Retina (tissue), 1 donor: ENCODE data around the gene AIFM3.
"Not testable (repeated sequence)": the region's sequence is repeated elsewhere in the genome, so short reads cannot be mapped to it uniquely, and the experiment has no call there.

Source experiments
- DNase-seq: peaks from one replicate; pipeline ENCODE4 v3.0.0-alpha.2; 2016

Gene AIFM3

GRCh38 chr22:20942203-20942902 lies 24.7 kb upstream of the AIFM3 start:
- DNase-seq, result not testable (repeated sequence)

GRCh38 chr22:20943104-20943933 lies 23.7 kb upstream of the AIFM3 start:
- DNase-seq, result no peak

- no peak for DNase-seq
Observed at GRCh38 chr22:20944042-20944441, 23.0 kb upstream of the AIFM3 start.

DNA sequence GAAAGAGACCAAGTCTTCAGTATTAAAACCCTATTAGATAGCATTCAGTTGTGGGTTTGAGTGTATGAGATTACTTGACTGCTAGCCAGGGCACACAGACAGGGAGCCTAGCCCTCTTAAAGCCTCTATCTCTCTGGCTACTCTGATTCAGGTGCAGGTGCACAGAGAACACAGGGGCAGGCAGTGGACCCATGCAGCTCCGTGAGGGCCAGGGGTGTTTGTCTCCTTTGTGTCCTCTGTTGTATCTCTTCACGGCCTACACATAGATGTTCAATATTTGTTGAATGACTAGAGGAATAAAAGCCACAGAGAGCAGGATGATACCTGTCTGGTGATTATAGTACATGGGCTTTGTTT lies 21.5 kb upstream of the AIFM3 start:
- no peak for DNase-seq

- DNase-seq, result no peak
Observed at GRCh38 chr22:20946080-20946986, 20.7 kb upstream of the AIFM3 start.

DNA sequence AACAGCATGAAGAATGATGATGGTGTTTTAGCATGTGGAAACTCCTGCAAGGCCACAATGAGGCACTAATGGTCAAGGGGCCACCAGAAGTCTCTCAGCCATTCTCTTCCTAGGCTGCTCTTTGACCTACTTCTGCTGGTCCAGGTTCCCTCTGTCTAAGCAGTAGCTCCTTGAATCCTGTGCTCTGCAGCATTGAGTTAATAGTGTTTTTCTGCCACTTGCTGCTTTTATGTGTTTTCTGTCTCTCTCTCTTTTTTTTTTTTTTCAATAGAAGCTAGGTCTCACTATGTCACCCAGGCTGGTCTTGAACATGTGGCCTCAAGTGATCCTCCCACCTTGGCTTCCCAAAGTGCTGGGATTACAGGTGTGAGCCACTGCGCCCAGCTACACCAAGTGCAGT lies 20.1 kb upstream of the AIFM3 start:
- no peak for DNase-seq

DNA sequence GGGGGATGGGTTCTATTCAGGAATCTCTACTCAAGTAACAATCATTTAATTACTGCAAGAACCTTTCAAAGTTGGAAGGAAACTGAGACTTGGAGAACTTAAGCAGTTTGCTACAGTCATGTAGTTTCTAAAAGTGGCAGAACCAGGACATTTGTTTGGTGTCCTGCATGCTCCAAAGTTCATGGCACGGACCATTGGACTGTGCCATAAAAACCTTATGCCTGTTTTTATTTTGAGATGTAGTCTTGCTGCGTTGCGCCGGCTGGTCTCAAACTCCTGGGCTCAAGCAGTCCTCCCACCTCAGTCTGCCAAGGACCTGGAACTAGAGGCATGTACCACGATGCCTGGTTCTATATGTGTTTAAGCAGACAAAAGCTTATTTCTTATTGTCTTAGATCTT lies 18.6 kb upstream of the AIFM3 start:
- DNase-seq, result no peak

GRCh38 chr22:20948989-20949388 lies 18.1 kb upstream of the AIFM3 start:
- no peak for DNase-seq

DNA sequence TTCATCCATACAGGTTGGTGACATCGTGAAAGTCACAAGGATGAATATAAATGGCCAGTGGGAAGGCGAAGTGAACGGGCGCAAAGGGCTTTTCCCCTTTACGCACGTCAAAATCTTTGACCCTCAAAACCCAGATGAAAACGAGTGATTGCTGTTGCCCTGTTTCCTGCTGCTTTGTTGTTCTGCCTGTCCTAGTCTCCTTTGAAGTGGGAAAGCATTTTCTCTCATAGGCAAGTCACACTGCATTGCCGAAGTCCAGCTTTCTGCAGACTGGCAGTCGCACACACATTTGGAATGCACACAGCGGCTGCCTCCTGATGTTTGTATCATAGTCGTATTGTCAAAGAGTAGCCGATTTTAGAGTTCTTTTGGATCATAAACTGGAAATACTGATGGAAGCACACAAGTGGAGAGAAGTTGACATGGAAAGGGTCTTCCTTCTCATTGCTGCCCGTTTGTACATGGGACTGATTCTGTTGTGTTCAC lies 17.3 kb upstream of the AIFM3 start:
- no peak for DNase-seq

DNA sequence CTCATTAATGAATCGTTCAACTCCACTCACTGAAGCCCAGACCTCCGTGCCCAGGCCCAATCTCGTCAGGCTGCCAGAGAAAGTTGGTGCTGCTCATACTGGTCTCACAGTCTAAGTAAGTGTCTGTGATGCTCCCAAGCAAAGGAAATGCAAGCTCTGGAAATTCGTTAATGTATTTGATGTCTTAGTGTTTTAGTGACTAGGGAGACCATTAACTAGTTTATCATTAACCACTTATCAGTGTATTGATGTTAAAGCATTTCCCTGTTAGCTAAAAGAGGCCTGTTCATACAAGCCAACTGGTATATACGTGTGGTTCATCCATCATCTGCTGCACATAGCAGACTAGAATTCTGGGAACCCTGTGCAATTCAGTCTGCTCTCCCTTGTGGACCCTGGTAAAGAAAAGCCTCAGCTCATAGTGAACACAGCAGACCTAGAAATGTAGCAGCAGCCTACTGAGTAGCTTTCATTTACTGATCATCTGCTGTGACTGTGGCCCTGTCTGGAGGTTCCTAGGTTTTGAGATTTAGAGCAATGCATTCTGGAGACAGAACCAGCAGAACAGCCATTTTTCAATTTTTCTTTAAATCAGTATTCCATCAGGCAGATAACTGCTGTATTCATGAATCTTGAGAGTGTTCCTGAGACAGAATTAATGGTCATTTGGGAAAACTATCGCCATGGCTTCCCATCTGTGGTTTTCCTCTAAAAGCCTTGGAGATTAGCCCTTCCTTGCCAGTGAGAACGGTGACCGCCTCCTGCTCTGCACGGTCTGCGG lies 15.7 kb upstream of the AIFM3 start:
- no peak for DNase-seq

GRCh38 chr22:20951932-20952380 lies 15.1 kb upstream of the AIFM3 start:
- DNase-seq, result no peak

DNA sequence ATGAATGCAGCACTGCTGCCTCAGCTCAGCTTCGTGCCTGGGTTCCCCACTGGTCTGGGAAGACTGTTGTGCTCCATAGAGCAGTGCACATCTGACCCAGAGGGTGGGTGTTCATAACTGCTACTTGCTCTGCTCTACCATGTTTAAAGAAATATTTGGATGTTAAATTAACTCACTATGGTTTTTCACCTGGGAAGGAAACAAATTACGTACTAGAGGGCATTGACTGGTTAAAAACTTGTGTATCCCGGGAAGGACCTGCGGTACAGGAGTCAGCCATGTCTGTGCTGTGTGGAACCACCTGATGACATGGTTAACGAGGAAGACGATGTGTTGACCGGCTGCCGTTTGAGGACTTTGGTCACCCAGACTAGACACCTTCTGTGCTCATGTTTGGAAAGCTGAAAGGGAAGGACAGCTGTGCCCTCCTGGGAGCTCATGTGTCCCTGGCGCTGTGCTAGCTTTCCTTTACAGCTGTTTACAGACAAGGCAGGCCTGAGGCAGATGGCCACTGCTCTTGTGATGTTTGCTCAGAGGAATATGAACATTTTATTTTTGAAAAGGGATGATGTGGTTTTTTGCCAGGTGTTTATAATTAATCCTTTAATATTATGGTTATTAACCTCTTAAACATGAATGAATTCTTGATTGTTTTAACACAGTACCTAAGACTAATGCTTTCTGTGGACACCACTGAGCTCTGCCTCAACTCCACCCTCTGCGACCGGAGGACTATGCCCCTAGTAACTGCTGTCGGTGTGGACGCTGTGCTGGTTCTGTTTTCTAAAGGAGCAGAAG lies 14.3 kb upstream of the AIFM3 start:
- DNase-seq, result no peak

DNA sequence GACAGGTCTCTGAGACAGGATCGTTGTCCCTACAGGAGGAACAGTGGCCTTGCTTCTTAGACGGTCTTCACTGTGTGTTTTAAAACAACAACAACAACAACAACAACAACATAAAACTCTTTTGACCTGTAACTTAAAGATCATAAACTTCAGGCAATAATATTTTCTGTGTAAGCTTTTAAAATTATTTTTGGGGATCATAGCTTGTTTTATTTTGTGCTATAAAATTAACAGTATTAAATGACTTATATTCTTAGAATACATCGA lies 13.8 kb upstream of the AIFM3 start:
- no peak for DNase-seq

- DNase-seq, result no peak
Observed at GRCh38 chr22:20953668-20954500, 13.2 kb upstream of the AIFM3 start.

DNA sequence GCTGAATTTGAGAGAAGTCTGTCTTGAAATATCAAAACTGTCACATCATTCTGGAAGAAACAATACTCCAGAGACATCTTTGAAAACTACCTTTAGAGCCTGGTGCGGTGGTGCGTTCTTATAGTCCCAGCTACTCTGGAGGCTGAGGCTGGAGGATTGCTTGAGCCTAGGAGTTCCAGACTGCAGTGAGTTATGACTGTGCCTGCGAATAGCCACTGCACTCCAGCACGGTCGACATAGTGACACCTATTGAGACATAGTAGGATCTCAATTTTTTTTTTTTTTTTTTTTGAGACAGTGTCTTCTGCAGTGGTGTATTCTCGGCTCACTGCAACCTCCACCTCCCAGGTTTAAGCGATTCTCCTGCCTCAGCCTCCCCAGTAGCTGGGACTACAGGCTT lies 11.5 kb upstream of the AIFM3 start:
- no peak for DNase-seq

DNA sequence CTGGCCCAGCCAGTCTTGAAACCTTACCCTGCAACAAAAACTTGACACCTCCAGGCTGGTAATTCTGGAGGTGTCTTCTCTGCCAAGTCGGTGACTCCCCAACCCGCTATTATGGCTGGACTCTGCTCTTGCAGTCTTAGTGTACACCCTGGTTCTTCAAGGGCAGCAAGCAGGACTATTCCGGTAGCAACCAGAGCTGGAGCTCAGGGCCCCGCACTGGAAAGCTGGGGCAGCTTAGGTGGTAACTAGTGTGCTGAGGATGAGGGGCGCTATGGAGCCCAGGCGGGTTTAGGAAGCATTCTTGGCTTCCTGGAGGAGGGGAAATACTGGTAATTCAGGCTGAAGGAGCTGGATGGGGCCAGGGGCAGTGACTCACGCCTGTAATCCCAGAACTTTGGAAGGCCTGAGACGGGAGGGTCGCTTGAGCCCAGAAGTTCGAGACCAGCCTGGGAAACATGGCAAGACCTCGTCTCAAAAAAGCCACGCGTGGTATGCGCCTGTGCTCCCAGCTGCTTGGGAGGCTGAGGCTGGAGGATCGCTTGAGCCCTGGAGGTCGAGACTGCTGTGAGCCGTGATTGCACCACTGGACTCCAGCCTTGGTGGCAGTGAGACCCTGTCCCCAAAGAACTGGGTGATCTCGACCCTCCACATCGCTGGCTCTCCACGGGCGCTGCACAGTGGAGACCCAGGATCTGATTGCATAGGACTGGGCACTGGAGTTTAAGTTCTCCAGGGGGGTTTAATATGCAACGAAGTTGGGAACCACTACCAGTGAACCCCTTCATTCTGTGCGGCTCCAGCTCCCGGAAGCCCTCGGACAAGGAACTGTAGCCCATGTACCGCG lies 10.6 kb upstream of the AIFM3 start:
- no peak for DNase-seq

- DNase-seq, result no peak
Observed at GRCh38 chr22:20957102-20957682, 9.9 kb upstream of the AIFM3 start.

DNA sequence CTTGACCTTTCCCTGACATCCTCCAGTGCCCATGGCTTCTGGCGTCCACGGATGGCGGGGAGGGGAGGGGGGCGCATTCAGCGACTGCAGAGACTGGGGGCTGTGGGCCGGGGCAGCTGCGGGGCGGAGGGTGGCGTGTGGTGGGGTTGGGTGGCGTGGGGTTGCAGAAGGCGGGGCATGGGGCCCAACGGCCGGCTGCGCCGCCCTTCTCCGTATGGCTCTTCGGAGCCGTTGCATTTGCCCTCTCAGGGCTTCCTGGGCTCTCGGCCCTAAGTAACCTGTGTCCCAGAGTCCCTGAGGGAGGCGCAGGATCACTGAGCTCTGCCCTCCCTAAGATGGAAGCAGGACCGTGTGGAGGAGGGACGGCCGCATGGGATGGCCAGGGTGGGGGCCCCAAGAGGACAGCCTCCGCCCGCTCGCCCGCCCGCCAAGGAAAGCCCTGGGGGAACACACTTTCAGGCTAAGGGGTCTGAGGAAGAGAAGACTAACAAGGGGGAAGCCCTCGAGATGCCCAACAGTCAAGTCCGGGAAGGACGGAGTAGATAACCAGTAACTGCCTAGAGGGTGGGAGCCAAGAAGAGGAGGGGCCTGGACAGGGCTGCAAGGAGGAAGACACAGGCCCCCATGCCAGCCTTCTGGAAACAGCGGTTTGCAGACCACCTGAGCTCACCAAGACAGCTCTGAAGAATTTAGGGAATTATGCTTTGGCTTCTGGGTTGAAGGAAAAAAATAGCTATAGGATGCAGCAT lies 9.2 kb upstream of the AIFM3 start:
- peak; percentile 62 for DNase-seq
